ENCODE measurements around the gene UBD. TPM values are rescaled to one million over a fixed set of nuclear protein-coding genes. Genes with fewer than 3 reads are reported as not detected.

Gene UBD
- total and polyA plus RNA-seq, 12 donors = 0.17 to 2.3 (median 0.77) TPM; not detected in 5

GRCh38 chr6:29527126-29527525 is 32.4 kb downstream of the UBD start:
- intact Hi-C loops (cut with DNase I) = no loop called here
- H3K4me1 ChIP-seq (replicated peaks in 1 of 2) = no peaks in the 10 kb centered on the region
- H3K36me3 ChIP-seq (replicated peaks in 1 of 2) = no peaks in the 10 kb centered on the region
- H3K27ac ChIP-seq = no peak overlapping the region
- H3K27me3 ChIP-seq = no peaks in the 10 kb centered on the region
- no peak for DNase-seq
- TF ChIP-seq, protein P1, sequence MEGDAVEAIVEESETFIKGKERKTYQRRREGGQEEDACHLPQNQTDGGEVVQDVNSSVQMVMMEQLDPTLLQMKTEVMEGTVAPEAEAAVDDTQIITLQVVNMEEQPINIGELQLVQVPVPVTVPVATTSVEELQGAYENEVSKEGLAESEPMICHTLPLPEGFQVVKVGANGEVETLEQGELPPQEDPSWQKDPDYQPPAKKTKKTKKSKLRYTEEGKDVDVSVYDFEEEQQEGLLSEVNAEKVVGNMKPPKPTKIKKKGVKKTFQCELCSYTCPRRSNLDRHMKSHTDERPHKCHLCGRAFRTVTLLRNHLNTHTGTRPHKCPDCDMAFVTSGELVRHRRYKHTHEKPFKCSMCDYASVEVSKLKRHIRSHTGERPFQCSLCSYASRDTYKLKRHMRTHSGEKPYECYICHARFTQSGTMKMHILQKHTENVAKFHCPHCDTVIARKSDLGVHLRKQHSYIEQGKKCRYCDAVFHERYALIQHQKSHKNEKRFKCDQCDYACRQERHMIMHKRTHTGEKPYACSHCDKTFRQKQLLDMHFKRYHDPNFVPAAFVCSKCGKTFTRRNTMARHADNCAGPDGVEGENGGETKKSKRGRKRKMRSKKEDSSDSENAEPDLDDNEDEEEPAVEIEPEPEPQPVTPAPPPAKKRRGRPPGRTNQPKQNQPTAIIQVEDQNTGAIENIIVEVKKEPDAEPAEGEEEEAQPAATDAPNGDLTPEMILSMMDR (IDR thresholded peaks at IDR 0.05) = no peak
- no peak for TF ChIP-seq POLR2A (IDR thresholded peaks at IDR 0.05)
- 87 to 93% (median 90%) methylated on average over 1 of the region's 1 CpG for WGBS, 4 donors
- H3K9me3 ChIP-seq (replicated peaks in 1 of 3) = no peaks in the 10 kb centered on the region
- no peak overlapping the region for H3K4me3 ChIP-seq

DNA sequence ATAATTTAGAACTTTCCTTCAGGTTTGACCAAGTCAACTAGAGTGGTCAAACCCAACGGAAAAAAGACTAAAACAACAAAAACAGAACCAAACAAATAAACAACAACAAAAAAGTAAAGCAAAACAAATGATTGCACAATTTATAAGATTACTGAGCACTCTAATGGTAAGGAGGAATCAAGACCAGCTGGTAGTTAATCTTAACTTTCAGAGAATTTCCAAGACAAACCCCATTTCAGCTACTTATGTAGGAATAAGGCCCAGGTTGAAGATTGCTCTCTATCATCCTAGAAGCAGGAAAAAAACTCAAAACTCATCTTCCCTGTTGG is 34.3 kb downstream of the UBD start:
- intact Hi-C loops (cut with DNase I) = no loop called here
- TF ChIP-seq, protein P1 (IDR thresholded peaks at IDR 0.05) = no peak
- no peak for TF ChIP-seq POLR2A (IDR thresholded peaks at IDR 0.05)
- 0 to 24% (median 0%) methylated on average over 1 of the region's 1 CpG for WGBS, 4 donors

DNA sequence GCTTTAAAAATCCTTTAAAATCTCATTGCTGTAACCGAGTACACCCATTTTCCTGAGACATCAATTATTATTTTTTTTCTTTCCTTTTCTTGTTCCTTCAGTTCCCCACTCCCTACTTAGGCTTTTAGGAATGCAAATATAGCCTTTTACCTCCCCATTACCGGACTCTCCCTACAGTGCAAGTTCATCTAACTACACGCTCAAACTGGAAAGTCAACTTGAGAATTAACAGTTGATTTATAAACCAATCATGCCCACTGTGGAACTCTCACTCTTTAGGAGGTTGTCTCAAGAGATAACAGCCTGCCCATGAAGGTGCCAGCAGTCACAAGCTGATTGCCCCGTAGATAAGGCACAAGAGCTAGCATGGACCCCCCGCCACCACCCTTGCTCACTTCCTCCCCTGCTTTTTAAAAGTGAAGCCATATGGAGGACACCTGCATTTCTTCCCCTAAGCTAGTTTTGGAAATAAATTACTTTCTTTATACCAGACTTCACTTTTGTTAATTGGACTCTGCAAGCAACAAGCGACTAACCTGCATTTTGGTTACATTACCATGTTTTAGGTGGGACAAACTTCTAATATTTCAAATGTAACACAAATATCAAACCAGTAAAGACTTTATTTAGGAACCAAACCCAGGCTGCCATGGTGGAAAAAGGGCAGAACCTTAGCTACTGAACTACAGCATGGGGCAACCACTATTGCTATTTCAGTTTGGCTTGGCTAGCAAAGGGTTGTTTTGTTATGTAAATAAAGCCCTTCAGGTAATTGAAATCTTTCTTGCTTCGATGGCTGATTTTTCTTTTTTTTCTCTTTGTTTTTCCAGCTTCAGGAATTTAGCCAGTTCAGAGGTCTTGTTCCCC is 34.9 kb downstream of the UBD start:
- Histone ChIP-seq H3K27ac (no peak overlapping the region), H3K36me3 (replicated peaks in 1 of 2) (no peaks in the 10 kb centered on the region), H3K4me3 (no peak overlapping the region), H3K9me3 (replicated peaks in 1 of 3) (no peaks in the 10 kb centered on the region), H3K4me1 (replicated peaks in 1 of 2) (no peaks in the 10 kb centered on the region), H3K27me3 (no peaks in the 10 kb centered on the region)
- DNase-seq = no peak
- TF ChIP-seq POLR2A (IDR thresholded peaks at IDR 0.05) = no peak
- TF ChIP-seq, protein P1 (IDR thresholded peaks at IDR 0.05) = no peak
- intact Hi-C loops (cut with DNase I) = no loop called here
- 70 to 82% (median 74%) methylated on average over 7 of the region's 7 CpGs for WGBS, 4 donors

More for the DNA sequence above, 34.3 kb downstream of the UBD start:
- Histone ChIP-seq H3K27ac (no peak overlapping the region), H3K27me3 (no peaks in the 10 kb centered on the region), H3K4me1 (replicated peaks in 1 of 2) (no peaks in the 10 kb centered on the region), H3K9me3 (replicated peaks in 1 of 3) (no peaks in the 10 kb centered on the region), H3K36me3 (replicated peaks in 1 of 2) (no peaks in the 10 kb centered on the region), H3K4me3 (no peak overlapping the region)
- no peak for DNase-seq

GRCh38 chr6:29524044-29524443 is 35.5 kb downstream of the UBD start:
- TF ChIP-seq, protein P1 (IDR thresholded peaks at IDR 0.05) = no peak
- no peak for TF ChIP-seq POLR2A (IDR thresholded peaks at IDR 0.05)
- intact Hi-C loops (cut with DNase I) = no loop called here
- 55 to 88% (median 85%) methylated on average over 2 of the region's 2 CpGs for WGBS, 4 donors
- Histone ChIP-seq H3K9me3 (replicated peaks in 1 of 3) (no peaks in the 10 kb centered on the region), H3K36me3 (replicated peaks in 1 of 2) (no peaks in the 10 kb centered on the region), H3K4me3 (no peak overlapping the region), H3K27me3 (no peaks in the 10 kb centered on the region), H3K27ac (no peak overlapping the region), H3K4me1 (replicated peaks in 1 of 2) (no peaks in the 10 kb centered on the region)
- no peak for DNase-seq
